Duodenal mucosa (tissue), 2 donors: ENCODE measurements around the gene MARK2.

Experiments
- H3K27ac ChIP-seq: one replicate; pipeline ENCODE4 v1.7.0; 2013; ENCODE audit warnings: low read depth, low read length
- H3K27me3 ChIP-seq, 2 donors: one replicate each; pipeline ENCODE4 v1.7.0; 2013; ENCODE audit warnings: low read length in 2 of 2, control low read depth in 1 of 2; ENCODE audit not compliant: insufficient read depth in 2 of 2, control insufficient read depth in 1 of 2
- H3K36me3 ChIP-seq, 2 donors: one replicate each; pipeline ENCODE4 v1.7.0; 2013; ENCODE audit warnings: low read length in 2 of 2, control low read depth in 1 of 2; ENCODE audit not compliant: insufficient read depth in 2 of 2, control insufficient read depth in 1 of 2
- H3K4me1 ChIP-seq, 2 donors: one replicate each; pipeline ENCODE4 v1.7.0; 2013; ENCODE audit warnings: low read length in 2 of 2, control low read depth in 1 of 2; ENCODE audit not compliant: insufficient read depth in 2 of 2, control insufficient read depth in 1 of 2
- H3K4me3 ChIP-seq, 2 donors: one replicate each; pipeline ENCODE4 v1.7.0; 2013; ENCODE audit warnings: low read length in 2 of 2, low read depth in 1 of 2
- H3K9ac ChIP-seq, 2 donors: one replicate each; pipeline ENCODE4 v1.7.0; 2013; ENCODE audit warnings: low read length in 2 of 2, low read depth in 1 of 2
- H3K9me3 ChIP-seq, 2 donors: one replicate each; pipeline ENCODE4 v1.7.0; 2013; ENCODE audit warnings: low read length in 2 of 2, control low read depth in 1 of 2; ENCODE audit not compliant: control insufficient read depth in 1 of 2

The MARK2 gene

GRCh38 chr11:63906087-63906486, 67.2 kb downstream of the MARK2 start:
- Histone ChIP-seq H3K27me3 (no peaks in the 10 kb centered on the region), H3K4me1 (no peaks in the 10 kb centered on the region), H3K9ac (no peak overlapping the region), H3K27ac (no peak overlapping the region), H3K9me3 (no peaks in the 10 kb centered on the region), H3K4me3 (no peak overlapping the region), H3K36me3 (peaks cover 42 to 71% of the 10 kb centered on the region in 2 donors)

- Histone ChIP-seq H3K9me3 (no peaks in the 10 kb centered on the region), H3K27me3 (no peaks in the 10 kb centered on the region), H3K27ac (no peak overlapping the region), H3K4me3 (no peak overlapping the region), H3K4me1 (no peaks in the 10 kb centered on the region), H3K9ac (no peak overlapping the region), H3K36me3 (peaks cover 41 to 66% of the 10 kb centered on the region in 2 donors)
These were observed 67.7 kb downstream of the MARK2 start for GRCh38 chr11:63906585-63906984.

GRCh38 chr11:63907063-63907462, 68.2 kb downstream of the MARK2 start:
- Histone ChIP-seq H3K9ac (no peak overlapping the region), H3K27ac (no peak overlapping the region), H3K9me3 (no peaks in the 10 kb centered on the region), H3K27me3 (no peaks in the 10 kb centered on the region), H3K4me3 (no peak overlapping the region), H3K4me1 (no peaks in the 10 kb centered on the region), H3K36me3 (peaks cover 37 to 61% of the 10 kb centered on the region in 2 donors)

- H3K27ac ChIP-seq, result no peak overlapping the region
- H3K4me3 ChIP-seq, result no peak overlapping the region
- no peaks in the 10 kb centered on the region for H3K27me3 ChIP-seq
- H3K9ac ChIP-seq, result no peak overlapping the region
- H3K9me3 ChIP-seq, result no peaks in the 10 kb centered on the region
- no peaks in the 10 kb centered on the region for H3K4me1 ChIP-seq
- peaks cover 30 to 52% of the 10 kb centered on the region in 2 donors for H3K36me3 ChIP-seq
These were observed 69.1 kb downstream of the MARK2 start for GRCh38 chr11:63907808-63908530.

GRCh38 chr11:63908631-63909401, 69.9 kb downstream of the MARK2 start:
- Histone ChIP-seq H3K4me3 (no peak overlapping the region), H3K27me3 (no peaks in the 10 kb centered on the region), H3K36me3 (peaks cover 26 to 43% of the 10 kb centered on the region in 2 donors), H3K9ac (no peak overlapping the region), H3K27ac (no peak overlapping the region), H3K4me1 (no peaks in the 10 kb centered on the region), H3K9me3 (no peaks in the 10 kb centered on the region)

GRCh38 chr11:63909591-63910506, 70.9 kb downstream of the MARK2 start:
- Histone ChIP-seq H3K4me3 (no peak overlapping the region), H3K4me1 (no peaks in the 10 kb centered on the region), H3K27me3 (no peaks in the 10 kb centered on the region), H3K9ac (no peak overlapping the region), H3K36me3 (peaks cover 17 to 33% of the 10 kb centered on the region in 2 donors), H3K9me3 (no peaks in the 10 kb centered on the region), H3K27ac (no peak overlapping the region)

- Histone ChIP-seq H3K9ac (no peak overlapping the region), H3K4me3 (no peak overlapping the region), H3K4me1 (peaks cover 0 to 1% of the 10 kb centered on the region in 2 donors), H3K27ac (no peak overlapping the region), H3K27me3 (no peaks in the 10 kb centered on the region), H3K9me3 (no peaks in the 10 kb centered on the region), H3K36me3 (peaks cover 17 to 25% of the 10 kb centered on the region in 2 donors)
These were observed 71.8 kb downstream of the MARK2 start for GRCh38 chr11:63910675-63911074.

GRCh38 chr11:63911440-63911839, 72.5 kb downstream of the MARK2 start:
- Histone ChIP-seq H3K9ac (no peak overlapping the region), H3K27me3 (no peaks in the 10 kb centered on the region), H3K27ac (no peak overlapping the region), H3K36me3 (peaks cover 17 to 20% of the 10 kb centered on the region in 2 donors), H3K4me1 (peaks cover 0 to 9% of the 10 kb centered on the region in 2 donors), H3K9me3 (no peaks in the 10 kb centered on the region), H3K4me3 (no peak overlapping the region)

- no peak overlapping the region for H3K27ac ChIP-seq
- H3K9me3 ChIP-seq, result no peaks in the 10 kb centered on the region
- H3K9ac ChIP-seq, result no peak overlapping the region
- H3K4me3 ChIP-seq, result no peak overlapping the region
- peaks cover 17 to 18% of the 10 kb centered on the region in 2 donors for H3K36me3 ChIP-seq
- H3K4me1 ChIP-seq, result peaks cover 0 to 12% of the 10 kb centered on the region in 2 donors
- no peaks in the 10 kb centered on the region for H3K27me3 ChIP-seq
These were observed 73.0 kb downstream of the MARK2 start for GRCh38 chr11:63911876-63912275.
